GM21526 (cell line): ENCODE results near the gene CBX8.

Source experiments
- ATAC-seq: cut with Tn5 transposase; IDR thresholded peaks from one replicate; pipeline ENCODE4 v1.9.1; 2021; ENCODE audit warnings: moderate library complexity; ENCODE audit not compliant: unreplicated experiment, low FRiP score

Gene CBX8

DNA sequence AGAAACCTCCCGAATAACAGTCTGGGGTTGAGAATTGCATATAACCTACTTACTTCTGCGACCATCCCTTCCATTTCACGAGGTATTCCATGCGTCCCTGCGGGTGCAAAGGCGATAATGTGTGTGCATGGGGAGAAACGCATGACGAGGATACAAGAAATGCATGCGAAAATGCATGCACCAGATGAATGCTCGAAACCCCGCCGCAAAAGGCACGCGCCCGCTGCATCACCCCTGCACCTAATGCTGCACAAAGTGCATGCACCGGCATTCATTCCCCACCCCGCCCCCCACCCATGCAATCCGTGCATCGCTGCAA lies 474 bp downstream of the CBX8 start:
- ATAC-seq, result no peak

DNA sequence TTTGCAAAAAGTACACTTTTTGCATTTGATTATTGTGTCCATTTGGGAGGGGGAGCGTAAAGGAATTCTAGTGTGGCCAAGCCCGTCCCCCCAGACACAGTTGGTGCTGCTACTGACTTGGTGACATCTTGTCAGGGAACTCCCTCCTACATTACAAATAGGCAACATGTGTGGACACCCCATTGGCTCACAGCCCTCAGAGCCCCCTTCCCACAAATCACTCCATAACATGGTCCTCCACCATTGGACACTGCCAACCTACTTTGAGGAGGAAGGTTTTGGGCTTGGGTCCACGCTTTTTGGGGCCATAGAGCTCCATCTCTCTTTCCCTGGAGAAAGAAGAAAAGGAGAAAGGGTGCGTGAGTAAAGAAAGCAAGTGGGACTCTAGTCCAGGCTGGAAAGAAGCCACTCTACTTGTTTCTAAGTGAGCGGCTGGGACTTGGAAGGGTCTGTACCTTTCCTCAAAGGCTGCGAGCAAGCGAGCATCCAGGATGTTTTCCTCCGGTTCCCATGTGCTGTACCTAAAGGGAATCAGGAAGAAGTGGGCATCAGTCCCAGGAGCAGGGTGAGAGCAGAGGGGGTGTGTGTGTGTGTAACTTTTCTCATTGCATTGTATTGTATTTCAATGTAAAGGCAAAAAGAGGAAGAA lies 958 bp downstream of the CBX8 start:
- no peak for ATAC-seq

DNA sequence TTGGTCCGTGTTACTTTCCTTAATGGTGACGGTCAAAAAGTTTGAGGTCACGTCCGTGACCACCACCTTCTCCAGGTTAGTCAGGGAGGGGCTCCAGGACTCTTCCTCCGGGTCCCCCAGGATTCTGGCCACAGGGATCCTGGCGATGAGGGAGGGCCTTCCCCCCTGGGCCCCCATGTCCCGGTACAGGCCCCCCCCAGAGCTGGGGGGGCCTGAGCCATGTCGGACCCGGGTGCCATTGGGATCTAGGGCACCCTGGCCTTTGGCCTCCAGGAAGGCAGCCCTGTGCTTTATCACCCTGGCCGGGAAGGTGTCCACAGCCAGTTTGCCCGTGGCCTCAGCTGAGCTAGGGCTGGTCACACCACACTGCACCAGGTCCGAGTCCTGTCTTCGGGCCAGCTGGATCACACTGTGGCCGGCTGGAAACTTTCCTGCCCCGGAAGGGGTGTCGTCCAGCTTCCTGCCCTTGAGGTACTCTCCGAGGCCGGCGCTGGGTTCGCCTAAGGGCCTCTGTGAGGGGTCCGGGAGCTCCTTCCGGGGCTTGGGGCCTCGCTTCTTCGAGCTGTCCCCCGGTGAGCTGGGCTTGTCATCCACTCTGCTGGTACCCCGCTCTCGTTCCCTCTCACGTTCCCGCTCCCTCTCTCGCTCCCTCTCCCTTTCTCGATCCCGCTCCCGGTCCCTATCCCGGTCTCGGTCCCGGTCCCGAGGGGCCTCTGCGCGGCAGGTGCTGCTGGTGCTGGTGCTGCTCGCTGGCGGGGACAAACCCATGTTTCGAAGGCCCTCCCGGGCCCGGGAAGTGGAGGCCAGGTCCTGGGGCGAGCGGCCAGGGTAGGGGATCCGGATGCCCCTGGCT lies 2.0 kb downstream of the CBX8 start:
- ATAC-seq, result no peak

DNA sequence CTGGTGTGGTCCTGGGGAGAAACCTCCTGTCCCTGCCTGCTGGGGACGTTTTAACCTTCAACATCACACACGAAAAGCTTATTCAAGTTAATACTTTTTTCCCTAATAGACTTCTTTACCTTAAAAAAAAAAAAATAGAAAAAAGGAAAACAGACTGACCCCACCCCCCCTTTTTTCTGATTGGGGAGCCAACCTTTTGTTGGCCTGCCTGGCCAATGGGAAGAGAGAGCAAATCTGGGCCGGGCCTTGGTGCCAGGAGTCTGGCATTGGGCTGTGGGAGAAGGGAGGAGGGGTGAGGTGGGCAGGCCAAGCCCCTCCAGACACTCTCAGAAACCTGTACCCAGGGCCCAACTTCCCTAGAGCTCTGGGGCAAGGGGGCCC lies 3.0 kb downstream of the CBX8 start:
- ATAC-seq, result no peak

DNA sequence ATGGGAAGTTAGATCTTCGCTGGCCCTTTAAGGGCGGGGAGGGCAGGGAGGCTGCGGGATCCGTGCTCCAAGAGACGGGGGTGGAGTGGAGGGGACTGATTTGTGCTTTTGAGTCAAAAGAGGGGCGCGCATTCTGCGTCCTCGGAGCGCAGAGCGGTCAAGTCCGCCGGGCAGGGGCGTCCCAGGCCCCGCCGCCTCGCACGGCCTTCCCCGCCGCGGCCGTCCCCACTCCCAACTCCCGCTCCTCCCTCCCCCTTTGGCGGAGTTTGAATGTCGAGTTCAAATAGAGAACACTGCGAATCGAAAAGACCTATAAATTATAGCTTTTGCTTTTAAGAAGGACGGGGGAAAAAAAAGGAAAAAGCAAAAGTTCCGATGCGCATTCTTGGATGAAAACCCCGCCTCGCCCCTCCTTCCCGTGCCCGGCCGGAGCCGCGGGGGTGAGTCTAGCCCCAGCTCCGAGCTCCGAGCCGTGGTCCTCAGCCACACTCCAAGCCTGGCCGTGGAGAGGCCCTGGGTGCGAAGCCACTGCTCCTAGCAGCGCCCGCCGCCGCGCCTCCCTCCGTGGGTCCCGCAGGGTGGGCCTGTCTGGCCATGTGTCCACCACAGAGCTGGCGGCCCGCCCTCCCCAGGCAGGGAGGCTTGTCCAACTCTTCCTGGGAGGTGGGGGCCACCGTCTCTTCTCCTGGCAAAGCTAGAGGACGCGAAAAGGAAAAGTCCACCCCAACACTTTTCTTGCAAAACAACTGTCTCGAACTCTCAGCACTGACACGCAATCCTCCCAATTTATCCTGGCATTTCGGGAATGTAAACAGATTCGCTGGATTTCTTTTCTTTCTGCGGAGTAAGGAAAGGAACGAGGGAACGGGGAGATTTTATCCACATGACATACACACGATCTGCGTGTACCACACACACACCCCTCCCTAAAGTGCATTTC lies 3.6 kb downstream of the CBX8 start:
- ATAC-seq, result no peak

DNA sequence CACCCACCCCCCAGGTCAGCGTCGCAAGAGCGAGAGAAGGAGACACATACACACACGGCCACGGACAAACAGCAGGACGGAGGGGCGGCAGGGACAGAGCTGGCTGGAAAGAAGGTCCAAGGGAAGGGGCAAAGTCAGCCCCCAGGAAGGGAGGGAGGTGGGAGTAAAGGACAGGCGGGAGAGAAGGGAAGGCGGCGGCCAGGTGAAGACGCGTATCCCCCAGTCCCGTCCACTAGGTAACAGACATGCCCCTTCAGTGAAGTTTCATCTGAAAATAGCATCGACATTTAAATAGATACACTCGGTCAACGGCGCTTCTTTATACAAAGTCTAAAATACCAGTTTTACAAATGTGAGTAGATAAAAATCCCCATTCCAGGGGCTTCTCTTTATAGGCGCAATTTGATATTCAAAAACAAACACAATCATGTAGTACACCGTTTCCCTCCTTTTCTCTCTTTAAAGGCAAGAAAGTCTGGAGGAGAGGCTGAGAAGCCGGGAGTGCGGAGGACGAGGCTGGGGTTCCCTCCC lies 4.5 kb downstream of the CBX8 start:
- ATAC-seq, result no peak

DNA sequence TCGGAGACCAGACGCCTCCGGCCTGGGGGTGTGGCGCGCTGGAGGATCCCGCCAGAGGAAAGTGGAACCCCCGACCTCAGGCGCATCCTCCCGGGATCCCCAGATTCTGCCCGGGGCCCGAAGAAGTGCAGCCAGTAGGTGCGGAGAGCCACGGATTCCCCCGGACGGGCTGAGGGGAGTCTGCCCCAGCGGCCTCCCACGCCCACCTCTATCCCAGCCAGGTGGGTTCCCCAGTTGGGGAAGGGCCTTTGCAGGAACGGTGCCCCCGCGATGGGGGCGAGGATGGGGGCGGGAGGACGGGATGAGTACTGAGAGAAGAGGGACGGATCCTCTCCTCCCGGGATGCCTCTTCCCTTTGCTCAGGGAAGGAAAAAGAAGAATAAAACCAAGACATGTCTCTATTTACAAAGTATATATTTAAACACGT lies 5.1 kb downstream of the CBX8 start:
- no peak for ATAC-seq

DNA sequence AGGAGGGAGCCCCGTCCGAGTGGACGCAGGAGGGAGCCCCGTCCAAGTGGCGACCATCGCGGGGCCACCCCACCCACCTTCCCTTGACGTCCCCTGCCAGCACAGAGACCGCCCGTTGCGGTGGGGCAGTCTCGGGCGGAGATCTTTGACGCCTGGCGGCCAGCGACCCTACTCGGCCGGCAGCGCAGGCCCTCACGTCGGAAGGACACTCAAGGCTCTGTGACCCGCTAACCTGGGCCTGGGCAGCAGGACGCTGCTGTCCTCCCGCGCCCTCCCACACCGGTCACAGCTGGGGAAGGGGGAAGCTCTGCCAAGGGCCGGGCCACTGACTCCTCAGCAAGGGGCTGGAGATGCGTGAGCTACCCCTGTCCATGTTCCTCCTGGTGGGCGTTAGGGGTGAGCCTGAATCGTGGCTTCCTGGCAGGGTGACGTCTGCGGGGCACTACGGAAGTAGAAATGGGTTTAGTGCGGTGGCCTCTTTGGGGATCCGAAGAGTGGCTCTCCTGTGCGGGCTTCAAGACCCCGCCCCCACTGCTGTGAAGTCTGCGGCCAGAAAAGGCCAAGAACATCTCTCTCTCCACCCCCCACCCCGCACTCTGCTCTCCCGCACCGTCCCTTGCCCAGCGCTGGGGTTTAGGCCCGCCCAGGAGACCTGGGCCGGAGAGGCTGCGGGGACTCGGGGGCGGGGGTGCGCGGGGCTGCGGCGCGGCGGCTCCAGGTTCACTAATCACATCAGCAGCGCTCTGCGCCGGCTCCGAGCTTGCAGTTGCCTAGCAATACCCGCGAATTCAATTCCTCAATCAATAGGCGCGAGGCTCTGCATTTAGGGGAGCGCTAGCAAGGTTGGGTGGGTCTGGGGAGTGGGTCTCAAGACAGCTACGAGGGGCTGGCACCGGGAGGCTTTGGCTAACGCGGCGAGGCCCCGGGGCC lies 5.8 kb downstream of the CBX8 start:
- ATAC-seq, result no peak

DNA sequence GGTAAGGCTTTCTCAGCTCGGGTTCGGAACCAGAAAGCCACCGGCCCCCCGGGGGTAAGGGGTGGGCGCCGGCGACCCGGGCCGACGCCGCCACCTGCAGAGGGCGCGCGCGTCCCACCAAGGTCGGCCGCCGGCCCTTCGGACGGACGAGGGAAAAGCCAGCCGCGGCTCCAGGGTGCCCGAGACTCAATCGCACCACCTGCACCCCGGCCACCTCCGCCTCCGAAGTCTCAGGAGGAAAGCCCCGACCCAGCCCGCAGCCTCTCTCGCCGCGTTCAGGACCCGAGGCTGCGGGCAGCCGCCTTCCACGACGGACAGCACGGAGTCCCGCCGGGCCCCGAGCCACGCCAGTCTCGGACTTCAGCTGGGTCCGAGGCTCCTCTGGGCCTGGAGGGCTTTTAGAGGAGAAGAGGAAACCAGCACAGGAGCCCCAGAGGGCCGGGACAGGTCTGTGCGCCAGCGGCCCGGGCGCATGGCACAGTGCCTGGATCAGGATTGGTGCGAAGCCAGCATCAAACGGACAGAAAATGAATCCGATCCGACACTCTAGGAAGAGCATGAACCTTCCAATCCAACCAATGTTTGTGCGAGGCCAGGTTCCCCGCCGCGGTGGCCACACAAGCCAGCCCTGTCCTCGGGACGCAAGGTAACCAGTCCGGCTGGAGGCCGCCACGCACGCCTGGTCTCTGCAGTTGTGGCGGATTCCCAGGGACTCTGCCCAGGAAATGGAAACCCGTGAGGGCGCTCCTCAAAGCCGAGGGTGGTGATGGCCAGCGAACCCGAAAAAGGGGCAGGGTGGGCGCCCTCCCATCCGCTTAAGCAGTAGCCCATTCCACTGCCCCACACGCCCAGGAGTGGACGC lies 6.7 kb downstream of the CBX8 start:
- no peak for ATAC-seq

DNA sequence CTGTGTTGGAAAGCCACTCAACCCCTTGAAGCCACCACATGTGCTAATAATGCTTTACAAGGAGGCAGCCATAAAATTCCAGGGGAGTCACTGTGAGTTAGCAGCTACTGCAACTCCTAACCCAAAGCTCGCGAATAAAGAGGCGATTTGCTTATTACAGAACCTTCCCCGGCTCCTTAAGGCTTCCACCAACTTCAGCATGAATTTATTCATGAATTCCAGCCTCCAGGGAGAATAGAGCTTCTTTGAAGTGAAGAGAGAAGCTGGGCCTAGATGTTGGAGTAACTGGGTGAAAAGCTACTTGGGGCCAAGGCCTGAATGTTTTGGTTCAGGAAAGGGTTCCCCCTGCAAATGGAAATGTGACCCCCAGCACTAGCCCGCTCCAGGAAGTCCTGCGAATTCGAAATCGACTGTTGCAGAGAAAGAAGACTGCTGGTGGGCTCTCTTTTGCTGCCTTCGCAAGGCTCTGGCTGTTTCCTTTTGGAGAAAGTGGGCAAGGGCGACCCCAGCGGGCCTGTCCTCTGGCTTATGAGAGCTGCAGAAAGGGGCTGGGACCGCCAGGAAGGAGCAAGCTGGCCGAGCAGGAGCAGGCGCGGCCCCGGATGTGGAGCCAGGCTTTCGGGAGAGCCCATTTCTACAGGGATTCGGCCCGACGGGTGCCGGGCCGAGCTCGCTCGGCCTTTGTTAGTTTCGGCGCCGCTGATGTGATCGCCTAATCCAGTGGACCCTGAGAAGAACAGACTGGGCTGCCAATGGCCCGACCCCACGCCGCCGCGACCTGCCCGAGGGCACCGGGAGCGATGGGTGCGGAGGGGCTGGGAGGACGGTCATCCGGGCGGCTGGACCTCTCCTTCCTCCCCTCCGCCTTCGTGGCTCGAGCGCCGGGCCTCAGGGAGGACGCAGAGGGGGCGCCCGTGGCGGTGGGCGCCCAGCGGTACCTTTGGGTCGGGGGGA lies 7.6 kb downstream of the CBX8 start:
- ATAC-seq, result no peak

DNA sequence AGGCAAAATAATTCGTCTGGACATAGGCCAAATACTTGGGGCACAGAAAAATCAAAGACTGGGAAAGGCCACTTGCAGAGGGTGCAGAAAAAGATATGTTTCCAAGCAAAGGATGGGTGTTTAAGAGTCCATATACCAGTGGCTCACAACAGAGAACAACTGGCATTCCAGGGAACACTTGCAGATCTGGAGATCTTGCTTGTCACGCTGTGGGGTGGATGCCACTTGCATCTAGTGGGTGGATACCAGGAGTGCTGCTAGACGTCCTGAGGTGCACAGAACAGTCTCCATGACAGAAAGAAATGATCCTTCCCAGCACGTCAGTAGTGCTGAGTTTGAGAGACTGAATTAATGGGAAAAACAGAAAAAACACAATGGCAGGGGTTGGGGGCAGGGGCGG lies 8.4 kb downstream of the CBX8 start:
- ATAC-seq, result no peak

DNA sequence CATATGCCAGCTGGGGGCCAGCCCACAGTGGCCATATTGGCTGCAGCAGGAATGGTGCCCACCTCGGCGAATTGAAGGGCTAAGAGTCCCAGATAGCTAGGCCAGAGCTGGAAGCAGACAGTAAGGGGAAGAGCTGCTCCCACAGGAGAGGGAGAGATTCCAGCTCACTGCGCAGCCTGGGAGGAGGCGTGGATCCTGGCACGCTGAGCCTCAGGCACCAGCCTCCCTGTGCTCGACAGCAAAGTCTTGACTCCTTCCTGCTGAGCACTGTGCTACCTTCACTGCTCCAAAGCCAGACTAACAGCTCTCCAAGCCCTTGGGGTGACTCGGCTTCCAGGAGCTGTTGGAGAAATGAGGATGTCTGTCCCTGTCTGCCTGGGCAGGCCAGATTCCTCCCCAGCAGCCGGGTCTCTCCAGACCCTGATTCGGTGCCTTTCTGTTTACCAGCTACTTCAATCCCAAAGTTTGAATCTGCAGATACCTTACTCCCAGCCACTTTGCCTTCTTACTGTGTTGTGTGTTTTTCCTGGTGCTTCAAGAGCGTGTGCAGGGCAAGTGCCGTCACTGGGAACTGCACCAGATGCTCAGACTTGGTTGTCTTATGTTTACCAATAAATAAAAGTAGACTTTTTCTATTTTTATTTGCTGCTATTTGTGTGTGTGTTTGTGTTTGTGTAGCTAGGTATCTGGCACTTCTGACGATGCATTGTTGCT lies 9.8 kb downstream of the CBX8 start:
- no peak for ATAC-seq

DNA sequence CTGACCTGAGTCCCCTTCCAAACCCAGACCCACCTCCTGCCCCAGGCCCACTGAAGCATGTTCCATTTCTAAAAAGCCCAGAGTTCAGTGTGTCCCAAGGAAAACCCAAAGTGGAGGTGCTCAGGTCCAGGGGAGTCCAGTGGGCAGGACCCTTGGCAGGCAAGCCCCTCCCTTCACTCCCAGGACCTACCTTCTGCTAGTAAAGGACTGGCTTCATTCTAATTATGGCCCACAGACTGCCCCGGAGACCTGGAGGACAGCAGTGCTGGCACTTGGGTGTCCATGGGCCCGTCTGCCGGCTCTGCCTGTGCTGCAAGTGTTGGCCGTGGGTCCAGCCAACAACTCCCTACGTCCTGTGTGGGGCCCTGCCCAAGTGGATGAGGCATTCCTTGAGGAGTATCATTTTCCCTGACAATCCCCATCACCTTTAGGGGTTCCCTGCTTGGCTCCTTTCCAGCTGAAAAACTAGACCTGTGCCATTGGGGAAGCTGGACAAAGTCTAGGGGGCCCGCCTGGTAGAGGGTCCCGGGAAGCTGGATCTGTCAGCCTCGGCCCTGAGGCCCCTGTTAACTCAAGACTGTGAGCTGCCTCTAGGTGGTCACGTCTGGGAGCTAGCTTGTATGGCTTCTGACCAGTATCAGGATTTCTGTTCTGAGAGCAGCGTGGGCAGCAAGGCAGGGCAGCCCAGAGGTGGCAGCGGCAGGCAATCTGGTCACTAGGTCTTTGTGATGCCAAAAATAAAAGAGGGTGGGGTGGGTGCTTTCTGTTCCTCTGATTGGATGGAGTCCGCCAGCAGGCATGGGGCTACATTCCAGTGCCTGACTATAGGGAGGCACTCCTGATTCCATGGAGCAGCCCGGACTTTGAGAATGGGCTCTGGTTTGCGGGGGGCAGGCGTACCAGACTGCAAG lies 10.7 kb downstream of the CBX8 start:
- ATAC-seq, result no peak

DNA sequence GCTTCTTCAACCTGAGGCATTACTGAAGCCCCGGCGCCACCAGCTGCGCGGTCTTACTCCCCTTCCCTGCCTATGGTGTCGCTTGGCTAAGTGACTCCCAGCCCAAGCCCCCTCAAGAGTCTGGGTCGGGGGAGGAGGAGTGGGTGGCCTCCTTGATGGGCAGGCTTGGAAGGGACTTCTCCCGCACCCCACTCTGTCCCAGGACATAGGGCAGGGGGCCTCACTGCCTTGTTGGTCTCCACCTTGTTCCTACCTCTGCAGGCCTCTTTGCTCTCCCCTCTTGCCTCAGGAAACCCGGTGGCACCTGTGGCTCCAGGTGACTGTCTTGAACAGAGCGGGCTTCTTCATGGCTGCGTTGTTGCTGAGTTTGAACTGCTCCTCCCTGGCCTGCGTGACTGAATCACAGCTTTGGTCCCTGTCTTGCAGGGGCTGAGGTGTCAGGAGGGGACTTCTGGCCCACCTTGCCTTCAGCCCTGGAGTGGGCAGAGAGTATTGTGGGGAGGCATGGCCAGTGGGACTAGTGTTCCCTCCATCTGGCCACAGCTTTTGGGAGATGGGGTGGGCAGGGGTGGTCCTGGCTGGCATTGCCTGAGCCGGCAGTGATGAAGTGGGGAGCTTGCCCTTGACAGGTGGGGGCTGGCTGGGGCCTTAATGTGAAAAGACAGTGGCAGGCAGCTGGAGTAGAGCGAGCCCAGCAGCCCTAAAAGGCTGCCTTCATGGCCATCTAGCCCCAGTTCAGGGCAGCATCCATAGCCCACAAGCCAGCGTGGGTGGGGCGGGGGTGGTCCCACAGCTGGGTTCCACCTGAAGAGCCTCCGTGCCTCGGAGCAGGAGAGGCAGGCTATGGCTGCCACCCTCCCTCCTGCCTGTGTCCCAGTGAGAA lies 11.6 kb downstream of the CBX8 start:
- no peak for ATAC-seq

DNA sequence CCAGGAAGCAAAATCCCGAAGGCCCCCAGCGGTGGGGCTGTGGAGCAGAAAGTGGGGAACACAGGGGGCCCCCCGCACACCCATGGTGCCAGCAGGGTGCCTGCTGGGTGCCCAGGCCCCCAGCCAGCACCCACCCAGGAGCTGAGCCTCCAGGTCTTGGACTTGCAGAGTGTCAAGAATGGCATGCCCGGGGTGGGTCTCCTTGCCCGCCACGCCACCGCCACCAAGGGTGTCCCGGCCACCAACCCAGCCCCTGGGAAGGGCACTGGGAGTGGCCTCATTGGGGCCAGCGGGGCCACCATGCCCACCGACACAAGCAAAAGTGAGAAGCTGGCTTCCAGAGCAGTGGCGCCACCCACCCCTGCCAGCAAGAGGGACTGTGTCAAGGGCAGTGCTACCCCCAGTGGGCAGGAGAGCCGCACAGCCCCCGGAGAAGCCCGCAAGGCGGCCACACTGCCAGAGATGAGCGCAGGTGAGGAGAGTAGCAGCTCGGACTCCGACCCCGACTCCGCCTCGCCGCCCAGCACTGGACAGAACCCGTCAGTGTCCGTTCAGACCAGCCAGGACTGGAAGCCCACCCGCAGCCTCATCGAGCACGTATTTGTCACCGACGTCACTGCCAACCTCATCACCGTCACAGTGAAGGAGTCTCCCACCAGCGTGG lies 12.4 kb downstream of the CBX8 start:
- no peak for ATAC-seq
